H1 (cell line): Measurements from ENCODE around the gene SEPTIN1. TPM values are rescaled to one million over a fixed set of nuclear protein-coding genes. Genes with fewer than 3 reads are reported as not detected.

Experiments
- BCL11A ChIP-seq, 2 experiments: IDR thresholded peaks; one replicate each; pipeline ENCODE4 v1.6.1; 2011; ENCODE audit warnings: low read depth in 2 of 2, low read length in 2 of 2, mild to moderate bottlenecking in 2 of 2
- EP300 ChIP-seq, 2 experiments: IDR thresholded peaks; 1 replicate in 1 of 2; 2 replicates in 1 of 2; pipeline ENCODE4 v1.6.1; 2011 to 2012; ENCODE audit warnings: low read depth in 2 of 2, low read length in 2 of 2, mild to moderate bottlenecking in 2 of 2, borderline replicate concordance in 1 of 2, inconsistent platforms in 1 of 2, moderate library complexity in 1 of 2
- GTF2F1 ChIP-seq: IDR thresholded peaks from 2 replicates; pipeline ENCODE4 v1.6.1; 2012; ENCODE audit warnings: low read depth, low read length, improper control_type of control experiment, borderline replicate concordance
- JUND ChIP-seq: IDR thresholded peaks from 2 replicates; pipeline ENCODE4 v1.6.1; 2011; ENCODE audit warnings: mild to moderate bottlenecking, improper control_type of control experiment, low read length
- NANOG ChIP-seq: IDR thresholded peaks from 2 replicates; pipeline ENCODE4 v1.6.1; 2011; ENCODE audit warnings: low read length, low read depth, mild to moderate bottlenecking, inconsistent platforms; ENCODE audit not compliant: insufficient read depth, poor library complexity, severe bottlenecking
- TBP ChIP-seq: IDR thresholded peaks from 2 replicates; pipeline ENCODE4 v1.6.1; 2011; ENCODE audit warnings: low read depth, low read length, improper control_type of control experiment
- polyA plus RNA-seq, 7 experiments: library from polyadenylated mRNA; depleted of rRNA in 3 of 7; stranded (reverse) in 5 of 7; unstranded in 2 of 7; fragments of >200 nt in 5 of 7; fragments of 200-250 nt in 2 of 7; gene quantifications; 1 replicate in 5 of 7; 2 replicates in 1 of 7; 4 replicates in 1 of 7; pipeline versions ENCODE4 v1.2.1 to v1.2.3, GENCODE V29; 2011 to 2013; ENCODE audit warnings: missing spikeins in 2 of 7, mixed read lengths in 2 of 7
- total RNA-seq: library from RNA; stranded (reverse); fragmentation: NEBNext Ultra II Directional; extraction: Animal tissue kit (Norgen Biotek cat#: 25700); gene quantifications from 2 replicates; pipeline ENCODE4 v1.2.1, GENCODE V29; 2021
- TF ChIP-seq, protein P1 (sequence below): fragments of 300-600 bp; sonication (generic); IDR thresholded peaks from 2 replicates; pipeline ENCODE4 v1.7.1; 2012; ENCODE audit warnings: low read length, moderate library complexity, mild to moderate bottlenecking, inconsistent platforms; ENCODE audit not compliant: insufficient replicate concordance

Gene SEPTIN1
- total and polyA plus RNA-seq, 2 of the 8 experiments (the other 6 are each of a cell fraction or from before 2014, with no cell fraction given), result 0.24 to 1.4 TPM

DNA sequence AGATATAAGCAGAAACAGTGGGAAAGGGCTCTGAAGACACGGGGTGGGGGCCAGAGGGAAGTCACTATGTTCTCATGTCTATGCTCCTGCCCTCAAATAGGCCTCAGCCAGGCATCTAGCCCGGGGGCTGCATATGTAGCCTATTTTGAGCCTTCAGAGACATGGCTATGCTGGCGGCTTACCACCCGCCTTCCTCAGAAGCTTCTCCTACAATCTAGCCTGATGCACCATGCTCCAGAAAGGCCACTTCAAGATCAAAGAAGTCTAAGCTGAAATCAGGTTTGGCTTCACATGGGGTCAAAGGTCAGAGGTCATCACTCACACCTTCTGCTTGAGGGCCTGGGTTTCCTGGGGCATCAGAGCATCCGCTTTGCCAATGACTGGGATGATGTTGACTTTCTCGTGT lies 1.6 kb downstream of the SEPTIN1 start (continued):
- TF ChIP-seq EP300 (IDR thresholded peaks at IDR 0.05; ENCODE audit: borderline replicate concordance in 1 of 2, low read depth in 2 of 2, low read length in 2 of 2), result no peak
- no peak for TF ChIP-seq NANOG
- TF ChIP-seq GTF2F1, result no peak
- no peak for TF ChIP-seq TBP
- TF ChIP-seq, protein P1, sequence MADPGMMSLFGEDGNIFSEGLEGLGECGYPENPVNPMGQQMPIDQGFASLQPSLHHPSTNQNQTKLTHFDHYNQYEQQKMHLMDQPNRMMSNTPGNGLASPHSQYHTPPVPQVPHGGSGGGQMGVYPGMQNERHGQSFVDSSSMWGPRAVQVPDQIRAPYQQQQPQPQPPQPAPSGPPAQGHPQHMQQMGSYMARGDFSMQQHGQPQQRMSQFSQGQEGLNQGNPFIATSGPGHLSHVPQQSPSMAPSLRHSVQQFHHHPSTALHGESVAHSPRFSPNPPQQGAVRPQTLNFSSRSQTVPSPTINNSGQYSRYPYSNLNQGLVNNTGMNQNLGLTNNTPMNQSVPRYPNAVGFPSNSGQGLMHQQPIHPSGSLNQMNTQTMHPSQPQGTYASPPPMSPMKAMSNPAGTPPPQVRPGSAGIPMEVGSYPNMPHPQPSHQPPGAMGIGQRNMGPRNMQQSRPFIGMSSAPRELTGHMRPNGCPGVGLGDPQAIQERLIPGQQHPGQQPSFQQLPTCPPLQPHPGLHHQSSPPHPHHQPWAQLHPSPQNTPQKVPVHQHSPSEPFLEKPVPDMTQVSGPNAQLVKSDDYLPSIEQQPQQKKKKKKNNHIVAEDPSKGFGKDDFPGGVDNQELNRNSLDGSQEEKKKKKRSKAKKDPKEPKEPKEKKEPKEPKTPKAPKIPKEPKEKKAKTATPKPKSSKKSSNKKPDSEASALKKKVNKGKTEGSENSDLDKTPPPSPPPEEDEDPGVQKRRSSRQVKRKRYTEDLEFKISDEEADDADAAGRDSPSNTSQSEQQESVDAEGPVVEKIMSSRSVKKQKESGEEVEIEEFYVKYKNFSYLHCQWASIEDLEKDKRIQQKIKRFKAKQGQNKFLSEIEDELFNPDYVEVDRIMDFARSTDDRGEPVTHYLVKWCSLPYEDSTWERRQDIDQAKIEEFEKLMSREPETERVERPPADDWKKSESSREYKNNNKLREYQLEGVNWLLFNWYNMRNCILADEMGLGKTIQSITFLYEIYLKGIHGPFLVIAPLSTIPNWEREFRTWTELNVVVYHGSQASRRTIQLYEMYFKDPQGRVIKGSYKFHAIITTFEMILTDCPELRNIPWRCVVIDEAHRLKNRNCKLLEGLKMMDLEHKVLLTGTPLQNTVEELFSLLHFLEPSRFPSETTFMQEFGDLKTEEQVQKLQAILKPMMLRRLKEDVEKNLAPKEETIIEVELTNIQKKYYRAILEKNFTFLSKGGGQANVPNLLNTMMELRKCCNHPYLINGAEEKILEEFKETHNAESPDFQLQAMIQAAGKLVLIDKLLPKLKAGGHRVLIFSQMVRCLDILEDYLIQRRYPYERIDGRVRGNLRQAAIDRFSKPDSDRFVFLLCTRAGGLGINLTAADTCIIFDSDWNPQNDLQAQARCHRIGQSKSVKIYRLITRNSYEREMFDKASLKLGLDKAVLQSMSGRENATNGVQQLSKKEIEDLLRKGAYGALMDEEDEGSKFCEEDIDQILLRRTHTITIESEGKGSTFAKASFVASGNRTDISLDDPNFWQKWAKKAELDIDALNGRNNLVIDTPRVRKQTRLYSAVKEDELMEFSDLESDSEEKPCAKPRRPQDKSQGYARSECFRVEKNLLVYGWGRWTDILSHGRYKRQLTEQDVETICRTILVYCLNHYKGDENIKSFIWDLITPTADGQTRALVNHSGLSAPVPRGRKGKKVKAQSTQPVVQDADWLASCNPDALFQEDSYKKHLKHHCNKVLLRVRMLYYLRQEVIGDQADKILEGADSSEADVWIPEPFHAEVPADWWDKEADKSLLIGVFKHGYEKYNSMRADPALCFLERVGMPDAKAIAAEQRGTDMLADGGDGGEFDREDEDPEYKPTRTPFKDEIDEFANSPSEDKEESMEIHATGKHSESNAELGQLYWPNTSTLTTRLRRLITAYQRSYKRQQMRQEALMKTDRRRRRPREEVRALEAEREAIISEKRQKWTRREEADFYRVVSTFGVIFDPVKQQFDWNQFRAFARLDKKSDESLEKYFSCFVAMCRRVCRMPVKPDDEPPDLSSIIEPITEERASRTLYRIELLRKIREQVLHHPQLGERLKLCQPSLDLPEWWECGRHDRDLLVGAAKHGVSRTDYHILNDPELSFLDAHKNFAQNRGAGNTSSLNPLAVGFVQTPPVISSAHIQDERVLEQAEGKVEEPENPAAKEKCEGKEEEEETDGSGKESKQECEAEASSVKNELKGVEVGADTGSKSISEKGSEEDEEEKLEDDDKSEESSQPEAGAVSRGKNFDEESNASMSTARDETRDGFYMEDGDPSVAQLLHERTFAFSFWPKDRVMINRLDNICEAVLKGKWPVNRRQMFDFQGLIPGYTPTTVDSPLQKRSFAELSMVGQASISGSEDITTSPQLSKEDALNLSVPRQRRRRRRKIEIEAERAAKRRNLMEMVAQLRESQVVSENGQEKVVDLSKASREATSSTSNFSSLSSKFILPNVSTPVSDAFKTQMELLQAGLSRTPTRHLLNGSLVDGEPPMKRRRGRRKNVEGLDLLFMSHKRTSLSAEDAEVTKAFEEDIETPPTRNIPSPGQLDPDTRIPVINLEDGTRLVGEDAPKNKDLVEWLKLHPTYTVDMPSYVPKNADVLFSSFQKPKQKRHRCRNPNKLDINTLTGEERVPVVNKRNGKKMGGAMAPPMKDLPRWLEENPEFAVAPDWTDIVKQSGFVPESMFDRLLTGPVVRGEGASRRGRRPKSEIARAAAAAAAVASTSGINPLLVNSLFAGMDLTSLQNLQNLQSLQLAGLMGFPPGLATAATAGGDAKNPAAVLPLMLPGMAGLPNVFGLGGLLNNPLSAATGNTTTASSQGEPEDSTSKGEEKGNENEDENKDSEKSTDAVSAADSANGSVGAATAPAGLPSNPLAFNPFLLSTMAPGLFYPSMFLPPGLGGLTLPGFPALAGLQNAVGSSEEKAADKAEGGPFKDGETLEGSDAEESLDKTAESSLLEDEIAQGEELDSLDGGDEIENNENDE, result no peak
- no peak for TF ChIP-seq BCL11A (IDR thresholded peaks at IDR 0.05; ENCODE audit: low read depth in 2 of 2, low read length in 2 of 2)
- TF ChIP-seq JUND, result no peak
